Muscle of back (tissue), 11 donors: ENCODE data around the gene MPEG1. TPM values are rescaled to one million over a fixed set of nuclear protein-coding genes. Genes with fewer than 3 reads are reported as not detected.
A peak's percentile ranks its signal among the peaks of the same experiment; 100 is the strongest.

Experiments
- DNase-seq, 3 donors: peaks; one replicate each; pipeline versions ENCODE4 v3.0.0 to v3.0.0-alpha.2; 2013
- polyA plus RNA-seq, 10 donors: library from polyadenylated mRNA; unstranded; fragments of 120-200 nt; gene quantifications; one replicate each; pipeline ENCODE4 v1.2.1, GENCODE V29; 2013; ENCODE audit not compliant: insufficient read length in 10 of 10

Gene MPEG1
- polyA plus RNA-seq, 10 donors, result 9.2 to 16.5 (median 12.1) TPM

GRCh38 chr11:59219836-59220235 lies 7.1 kb upstream of the MPEG1 start:
- no peak for DNase-seq

- DNase-seq, result no peak
Measured at GRCh38 chr11:59218893-59219292, 6.2 kb upstream of the MPEG1 start.

- no peak for DNase-seq
Measured at GRCh38 chr11:59218319-59218718, 5.6 kb upstream of the MPEG1 start.

- DNase-seq, result peak in 2 of 3 donors; percentile 59 to 72
Measured at GRCh38 chr11:59216641-59217564, 4.2 kb upstream of the MPEG1 start.

GRCh38 chr11:59214141-59214893 lies 1.6 kb upstream of the MPEG1 start:
- DNase-seq, result no peak

- DNase-seq, result no peak
Measured at GRCh38 chr11:59212222-59212621, 505 bp downstream of the MPEG1 start.

GRCh38 chr11:59208956-59209355 lies 3.8 kb downstream of the MPEG1 start:
- DNase-seq, result no peak

GRCh38 chr11:59207988-59208451 lies 4.7 kb downstream of the MPEG1 start:
- peak in 2 of 3 donors; percentile 53 to 70 for DNase-seq

- DNase-seq, result no peak
Measured at GRCh38 chr11:59206635-59207034, 6.1 kb downstream of the MPEG1 start.

GRCh38 chr11:59205648-59206047 lies 7.1 kb downstream of the MPEG1 start:
- no peak for DNase-seq

GRCh38 chr11:59204746-59205145 lies 8.0 kb downstream of the MPEG1 start:
- no peak for DNase-seq

GRCh38 chr11:59201353-59201752 lies 11.4 kb downstream of the MPEG1 start:
- no peak for DNase-seq

- DNase-seq, result no peak
Measured at GRCh38 chr11:59200423-59200746, 12.3 kb downstream of the MPEG1 start.

- DNase-seq, result no peak
Measured at GRCh38 chr11:59199546-59200422, 12.9 kb downstream of the MPEG1 start.

- DNase-seq, result no peak
Measured at GRCh38 chr11:59198726-59199125, 14.0 kb downstream of the MPEG1 start.

- peak; percentile 69 to 77 (median 71) for DNase-seq
Measured at GRCh38 chr11:59197991-59198390, 14.7 kb downstream of the MPEG1 start.

- DNase-seq, result no peak
Measured at GRCh38 chr11:59196777-59197176, 15.9 kb downstream of the MPEG1 start.

GRCh38 chr11:59195586-59195985 lies 17.1 kb downstream of the MPEG1 start:
- no peak for DNase-seq

GRCh38 chr11:59193587-59194130 lies 19.1 kb downstream of the MPEG1 start:
- DNase-seq, result peak in 2 of 3 donors; percentile 49 to 75

GRCh38 chr11:59192446-59193020 lies 20.2 kb downstream of the MPEG1 start:
- no peak for DNase-seq

- DNase-seq, result no peak
Measured at GRCh38 chr11:59191890-59192289, 20.8 kb downstream of the MPEG1 start.
